Right atrium auricular region (tissue), 2 donors: ENCODE results near the gene EXOC4. TPM values are rescaled to one million over a fixed set of nuclear protein-coding genes. Genes with fewer than 3 reads are reported as not detected.

Source experiments
- DNase-seq: peaks from one replicate; pipeline ENCODE4 v3.0.0-alpha.2; 2019; ENCODE audit warnings: low spot score
- H3K27ac ChIP-seq, 2 donors: fragments of 200-600 bp; sonication (generic); 1 replicate in 1 of 2; 2 replicates in 1 of 2; pipeline ENCODE4 v1.5.1; 2016 to 2019
- H3K27me3 ChIP-seq, 2 donors: fragments of 200-600 bp; sonication (generic); one replicate each; pipeline versions ENCODE4 v1.5.1 to v1.6.0; 2017 to 2019
- H3K36me3 ChIP-seq: fragments of 200-600 bp; sonication (generic); one replicate; pipeline ENCODE4 v1.5.1; 2016
- H3K4me1 ChIP-seq, 2 donors: fragments of 200-600 bp; sonication (generic); one replicate each; pipeline versions ENCODE4 v1.5.1 to v1.6.0; 2017 to 2019
- H3K4me3 ChIP-seq, 2 donors: fragments of 200-600 bp; sonication (generic); 1 replicate in 1 of 2; 2 replicates in 1 of 2; pipeline ENCODE4 v1.5.1; 2017 to 2019; ENCODE audit warnings: mild to moderate bottlenecking in 1 of 2, moderate library complexity in 1 of 2
- H3K9me3 ChIP-seq, 2 donors: fragments of 200-600 bp; sonication (generic); one replicate each; pipeline ENCODE4 v1.5.1; 2019
- total RNA-seq, 2 donors: library from RNA; depleted of rRNA; stranded (reverse); fragments of >200 nt; gene quantifications; one replicate each; pipeline ENCODE4 v1.1.0, GENCODE V29; 2016
- TF ChIP-seq, protein P1 (sequence below), 2 donors: fragments of 200-600 bp; sonication (generic); IDR thresholded peaks; one replicate each; pipeline ENCODE4 v1.5.1; 2019; ENCODE audit warnings: antibody characterized with exemption in 2 of 2

EXOC4 gene
- total RNA-seq, 2 donors from 2014 or later: 24.7 to 30.6 TPM

- Histone ChIP-seq H3K4me3 (no peak overlapping the region), H3K4me1 (no peaks in the 10 kb centered on the region), H3K27ac (no peak overlapping the region), H3K36me3 (no peaks in the 10 kb centered on the region), H3K27me3 (no peaks in the 10 kb centered on the region), H3K9me3 (peaks cover 0 to 22% of the 10 kb centered on the region in 2 donors)
- DNase-seq: no peak
- TF ChIP-seq, protein P1, sequence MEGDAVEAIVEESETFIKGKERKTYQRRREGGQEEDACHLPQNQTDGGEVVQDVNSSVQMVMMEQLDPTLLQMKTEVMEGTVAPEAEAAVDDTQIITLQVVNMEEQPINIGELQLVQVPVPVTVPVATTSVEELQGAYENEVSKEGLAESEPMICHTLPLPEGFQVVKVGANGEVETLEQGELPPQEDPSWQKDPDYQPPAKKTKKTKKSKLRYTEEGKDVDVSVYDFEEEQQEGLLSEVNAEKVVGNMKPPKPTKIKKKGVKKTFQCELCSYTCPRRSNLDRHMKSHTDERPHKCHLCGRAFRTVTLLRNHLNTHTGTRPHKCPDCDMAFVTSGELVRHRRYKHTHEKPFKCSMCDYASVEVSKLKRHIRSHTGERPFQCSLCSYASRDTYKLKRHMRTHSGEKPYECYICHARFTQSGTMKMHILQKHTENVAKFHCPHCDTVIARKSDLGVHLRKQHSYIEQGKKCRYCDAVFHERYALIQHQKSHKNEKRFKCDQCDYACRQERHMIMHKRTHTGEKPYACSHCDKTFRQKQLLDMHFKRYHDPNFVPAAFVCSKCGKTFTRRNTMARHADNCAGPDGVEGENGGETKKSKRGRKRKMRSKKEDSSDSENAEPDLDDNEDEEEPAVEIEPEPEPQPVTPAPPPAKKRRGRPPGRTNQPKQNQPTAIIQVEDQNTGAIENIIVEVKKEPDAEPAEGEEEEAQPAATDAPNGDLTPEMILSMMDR (IDR thresholded peaks at IDR 0.05): no peak
Measured at GRCh38 chr7:133352430-133352829, 99.6 kb downstream of the EXOC4 start.

DNA sequence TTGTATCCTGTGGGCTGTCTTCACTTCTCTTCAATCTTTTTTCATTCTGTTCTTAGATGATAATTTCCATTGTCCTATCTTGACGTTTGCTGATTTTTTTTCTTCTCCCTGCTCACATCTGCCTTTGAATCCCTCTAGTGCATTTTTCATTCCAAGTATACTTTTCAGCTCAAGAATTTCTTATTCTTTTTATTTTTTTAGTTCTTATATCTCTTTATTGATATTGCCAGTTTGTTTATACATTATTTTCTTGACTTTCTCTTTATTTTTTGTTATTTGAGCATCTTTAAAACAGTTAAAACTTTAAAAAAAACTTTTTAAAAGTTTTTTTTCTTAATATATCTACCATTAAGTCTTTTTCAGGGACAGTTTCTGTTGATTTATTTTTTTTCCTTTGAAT, 100.9 kb downstream of the EXOC4 start:
- peaks cover 0 to 2% of the 10 kb centered on the region in 2 donors for H3K4me1 ChIP-seq
- no peak overlapping the region for H3K27ac ChIP-seq
- TF ChIP-seq, protein P1 (IDR thresholded peaks at IDR 0.05): no peak
- H3K27me3 ChIP-seq: no peaks in the 10 kb centered on the region
- peaks cover 0 to 22% of the 10 kb centered on the region in 2 donors for H3K9me3 ChIP-seq
- DNase-seq: no peak
- H3K36me3 ChIP-seq: no peaks in the 10 kb centered on the region
- H3K4me3 ChIP-seq: no peak overlapping the region

DNA sequence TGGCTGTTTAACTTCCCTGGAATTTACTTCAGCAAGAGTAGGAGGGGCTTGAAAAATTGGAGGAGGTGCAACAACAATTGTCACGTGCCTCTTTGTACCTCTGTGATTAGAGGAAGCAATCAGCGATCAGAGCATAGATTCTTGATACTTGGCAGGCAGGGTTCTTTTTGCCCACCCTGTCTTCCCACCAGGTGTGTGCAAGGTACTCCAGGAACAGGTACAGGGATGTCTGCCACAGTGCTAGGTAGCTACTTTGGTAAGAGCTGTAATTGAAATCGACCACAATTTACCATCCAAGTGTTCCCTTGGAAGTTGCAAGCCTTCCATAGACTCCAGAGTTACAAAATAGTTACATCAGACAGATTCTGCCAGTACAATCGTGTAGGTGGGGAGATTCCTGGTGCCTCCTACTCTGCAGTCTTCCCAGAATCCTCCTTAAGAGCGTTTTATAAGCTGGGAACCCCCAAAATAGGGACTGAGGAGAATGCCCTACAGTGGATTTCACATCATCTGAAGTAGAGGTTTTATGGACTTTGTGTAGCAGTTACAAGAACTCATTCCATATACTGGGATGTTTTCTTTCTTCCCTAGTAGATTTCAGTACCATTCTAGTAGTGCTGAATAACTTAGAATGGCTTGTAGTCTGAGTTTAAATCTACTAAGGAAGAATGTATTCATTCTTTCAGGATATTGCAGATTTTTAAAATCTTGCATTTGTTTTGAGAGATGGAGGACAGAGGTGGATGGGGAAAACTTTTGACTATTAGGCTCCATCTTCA, 101.9 kb downstream of the EXOC4 start:
- Histone ChIP-seq H3K4me1 (peaks cover 0 to 8% of the 10 kb centered on the region in 2 donors), H3K4me3 (no peak overlapping the region), H3K9me3 (peaks cover 0 to 22% of the 10 kb centered on the region in 2 donors), H3K36me3 (no peaks in the 10 kb centered on the region), H3K27me3 (no peaks in the 10 kb centered on the region), H3K27ac (no peak overlapping the region)
- no peak for DNase-seq
- TF ChIP-seq, protein P1 (IDR thresholded peaks at IDR 0.05): no peak

DNA sequence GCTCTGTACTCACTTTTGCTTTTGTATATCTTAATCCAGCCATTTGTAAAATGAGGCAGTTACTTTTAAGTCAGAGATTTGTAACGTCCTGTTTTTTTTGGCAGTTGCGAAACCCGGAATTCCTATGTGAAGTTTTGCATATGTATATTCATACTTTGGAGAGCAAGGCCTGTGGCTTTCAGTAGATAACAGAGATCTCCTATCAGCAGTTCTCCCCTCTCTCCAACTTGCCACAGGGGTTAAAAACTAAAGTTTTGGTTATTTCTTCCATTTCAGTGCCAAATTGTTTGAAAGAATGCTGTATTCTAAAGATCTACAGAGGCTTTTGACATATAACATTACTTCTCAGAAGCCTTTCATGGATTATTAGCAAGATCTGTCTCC, 102.4 kb downstream of the EXOC4 start:
- Histone ChIP-seq H3K36me3 (no peaks in the 10 kb centered on the region), H3K27ac (no peak overlapping the region), H3K9me3 (peaks cover 0 to 22% of the 10 kb centered on the region in 2 donors), H3K4me3 (no peak overlapping the region), H3K4me1 (peaks cover 0 to 8% of the 10 kb centered on the region in 2 donors), H3K27me3 (no peaks in the 10 kb centered on the region)
- TF ChIP-seq, protein P1 (IDR thresholded peaks at IDR 0.05): no peak
- DNase-seq: no peak

- no peak for DNase-seq
- Histone ChIP-seq H3K36me3 (no peaks in the 10 kb centered on the region), H3K4me1 (peaks cover 0 to 8% of the 10 kb centered on the region in 2 donors), H3K27ac (no peak overlapping the region), H3K27me3 (no peaks in the 10 kb centered on the region), H3K4me3 (no peak overlapping the region), H3K9me3 (peaks cover 0 to 22% of the 10 kb centered on the region in 2 donors)
- TF ChIP-seq, protein P1 (IDR thresholded peaks at IDR 0.05): no peak
Measured at GRCh38 chr7:133355822-133356221, 102.9 kb downstream of the EXOC4 start.
